Suppressor macrophage treated with lipopolysaccharide for 4 hours (primary cell): ENCODE measurements around the gene TIMM13.

ENCODE experiments used
- DNase-seq: peaks from one replicate; pipeline ENCODE4 v3.0.0-alpha.2; 2020

Gene TIMM13

DNA sequence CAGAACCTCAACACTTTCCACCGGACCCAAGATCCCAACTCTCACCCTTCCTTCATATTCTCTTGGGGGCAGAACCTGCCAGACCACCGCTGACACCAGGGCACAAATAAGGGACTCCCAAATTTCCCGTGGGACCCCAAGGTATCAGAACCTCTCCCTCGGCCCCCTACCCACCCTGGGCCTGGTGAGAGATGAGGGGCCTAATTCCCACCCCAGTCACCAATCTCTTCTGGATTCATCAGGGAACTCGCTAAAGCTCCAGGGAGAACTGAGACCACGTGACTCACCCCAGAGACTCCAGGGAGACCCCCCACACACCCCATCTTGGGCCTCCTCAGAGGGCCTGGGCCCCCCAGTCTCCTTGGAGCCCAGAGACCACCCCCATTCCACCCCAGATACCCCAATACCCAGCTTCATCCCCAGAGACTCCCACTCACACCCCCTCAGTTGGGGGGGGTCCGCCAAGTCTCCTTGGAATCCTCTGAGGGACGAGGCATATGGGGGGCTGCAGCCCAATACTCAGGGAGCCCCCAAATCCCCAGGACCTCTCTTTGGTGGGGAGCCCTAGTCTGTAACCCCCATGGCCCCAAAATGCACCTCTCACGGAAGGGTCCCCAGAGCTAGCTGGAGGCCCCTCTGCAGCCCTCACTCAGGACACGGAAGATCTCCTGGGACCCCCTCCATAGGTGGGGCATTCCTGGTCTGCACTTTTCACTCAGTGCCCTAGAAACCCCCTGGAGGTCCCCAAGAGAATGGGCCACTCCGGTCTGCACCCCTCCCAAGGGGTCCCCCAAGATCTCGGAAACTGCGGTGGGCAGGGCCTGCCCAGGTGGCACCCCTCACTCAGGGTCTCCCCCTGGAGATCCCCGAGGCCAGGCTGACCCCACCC, 27.8 kb upstream of the TIMM13 start:
- no peak for DNase-seq

DNA sequence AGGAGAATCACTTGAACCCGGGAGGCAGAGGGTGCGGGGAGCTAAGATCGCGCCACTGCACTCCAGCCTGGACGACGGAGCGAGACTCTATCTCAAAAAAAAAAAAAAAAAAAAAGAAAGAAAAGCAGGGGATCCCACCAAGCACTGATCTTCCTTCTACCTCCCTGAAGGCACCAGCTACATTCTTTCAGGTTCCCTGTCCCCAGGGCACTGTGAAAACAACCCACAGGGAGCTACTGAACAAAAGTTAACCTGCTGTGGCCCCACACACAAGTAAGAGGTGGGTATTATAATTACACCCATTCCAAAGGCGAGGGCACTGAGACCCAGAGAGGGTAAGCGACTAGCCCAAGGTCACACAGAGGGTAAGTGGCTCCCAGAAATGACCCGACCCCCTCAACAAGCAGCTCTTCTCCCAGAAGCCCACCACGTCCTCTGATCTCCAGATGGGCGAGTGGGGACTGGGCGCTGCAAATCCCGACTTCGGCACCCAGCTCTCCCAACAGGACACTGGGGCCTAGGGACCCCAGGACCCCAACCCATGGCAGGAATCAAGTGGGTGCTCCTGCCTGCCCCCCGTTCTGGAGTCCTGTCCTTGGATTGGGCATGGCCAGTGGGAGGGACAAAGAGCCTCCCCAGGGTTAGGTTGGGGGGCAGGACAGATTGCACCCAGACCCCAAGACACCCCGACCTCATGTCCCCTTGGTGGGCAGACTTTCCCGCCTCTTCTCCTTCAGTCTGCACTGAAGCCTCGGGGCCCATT, 27.0 kb upstream of the TIMM13 start:
- no peak for DNase-seq

DNA sequence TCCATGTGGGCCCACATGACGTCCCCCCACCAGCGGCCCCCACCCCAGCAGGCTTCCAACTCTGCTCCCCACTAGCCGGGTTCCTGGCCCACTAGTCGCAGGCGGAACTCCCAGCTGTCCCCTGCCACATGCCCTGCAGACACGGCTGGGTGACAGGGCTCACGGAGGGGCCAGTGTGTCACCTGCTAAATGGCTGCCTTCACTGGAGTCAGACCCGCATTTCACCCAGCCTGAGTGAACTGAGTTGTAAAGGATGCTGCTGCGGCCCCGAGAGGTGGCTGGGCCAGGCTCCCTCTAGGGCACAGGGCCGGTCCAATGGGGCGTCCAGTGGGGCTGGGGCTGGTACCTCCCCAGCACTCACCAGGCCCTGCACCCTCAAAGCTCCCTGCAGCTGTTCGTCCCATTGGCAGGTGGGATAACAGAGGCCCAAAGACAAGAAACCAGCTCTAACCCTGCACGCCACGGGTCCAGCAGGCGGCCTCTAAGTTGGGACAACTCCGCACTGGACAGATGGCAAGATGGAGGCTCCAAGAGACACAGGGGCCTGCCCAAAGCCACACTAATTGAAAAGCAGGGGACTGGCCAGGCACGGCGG, 26.1 kb upstream of the TIMM13 start:
- DNase-seq: no peak

DNA sequence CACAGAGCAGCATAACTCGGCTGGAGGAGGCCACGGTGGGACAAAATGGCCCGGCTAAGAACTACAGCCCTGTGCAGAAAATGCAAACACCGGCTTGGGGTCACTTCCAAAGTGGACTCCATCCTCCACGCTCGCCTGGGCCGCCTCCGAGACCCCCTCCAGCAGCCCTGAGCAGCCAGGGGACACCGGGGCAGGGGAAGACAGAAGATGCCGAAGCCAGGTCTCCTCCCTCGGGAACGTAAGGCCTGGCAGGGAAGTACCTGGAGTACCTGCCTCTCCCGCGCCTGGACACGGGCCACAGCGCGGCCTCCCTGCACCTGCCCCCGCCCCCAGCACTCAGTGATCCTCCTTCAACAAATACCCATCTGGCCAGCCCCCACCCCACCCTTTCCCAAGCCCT, 24.4 kb upstream of the TIMM13 start:
- no peak for DNase-seq

DNA sequence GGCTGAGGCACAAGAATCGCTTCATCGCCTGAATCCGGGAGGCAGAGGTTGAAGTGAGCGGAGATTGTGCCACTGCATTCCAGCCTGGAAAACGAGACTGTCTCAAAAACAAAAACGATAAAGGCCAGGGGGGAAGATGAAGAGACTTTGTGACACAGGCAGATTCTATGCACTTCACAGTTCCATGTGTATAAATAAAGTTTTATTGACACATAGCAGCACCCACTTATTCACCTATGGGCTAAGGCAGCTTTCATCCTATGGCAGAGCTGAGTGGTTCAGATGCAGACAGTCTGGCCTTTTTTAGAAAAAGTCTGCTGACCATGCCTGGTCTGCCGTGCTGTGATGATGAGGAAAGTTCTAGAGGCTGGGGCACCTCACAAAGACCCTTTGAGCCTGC, 23.8 kb upstream of the TIMM13 start:
- DNase-seq: no peak

DNA sequence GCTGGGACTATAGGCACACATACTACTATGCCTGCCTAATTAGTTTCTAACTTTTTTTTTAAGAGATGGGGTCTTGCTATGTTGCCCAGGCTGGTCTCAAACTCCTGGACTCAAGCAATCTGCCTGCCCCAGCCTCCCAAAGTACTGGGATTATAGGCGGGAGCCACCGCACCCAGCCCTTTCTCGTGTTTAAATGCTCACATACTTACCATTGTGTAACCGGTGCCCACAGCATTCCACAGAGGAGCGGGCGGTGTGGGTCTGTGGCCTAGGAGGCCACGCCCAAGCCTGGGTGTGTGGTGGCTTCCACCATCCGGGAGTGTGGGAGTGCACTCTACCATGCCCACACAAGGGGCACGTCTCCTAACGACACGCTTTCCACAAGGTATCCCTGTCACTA, 21.6 kb upstream of the TIMM13 start:
- DNase-seq: no peak

DNA sequence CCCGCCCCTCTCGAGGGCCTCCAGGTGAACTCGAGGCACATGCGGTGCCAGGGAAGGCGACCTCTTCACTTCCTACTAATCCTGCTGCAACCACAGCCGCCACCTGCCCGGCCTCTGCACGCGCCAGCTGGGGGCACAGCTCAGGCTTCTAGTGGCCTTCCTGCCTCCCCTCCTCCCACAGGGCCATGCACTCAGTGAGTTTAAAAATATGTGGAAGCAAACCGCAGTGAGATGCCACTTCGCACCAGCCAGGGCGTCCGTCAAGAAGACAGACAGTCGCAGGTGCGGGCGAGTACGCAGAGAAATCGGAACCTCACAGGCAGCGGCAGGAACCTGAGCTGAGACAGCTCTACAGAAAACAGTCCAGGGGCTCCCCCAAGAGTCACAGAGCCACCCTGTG, 19.0 kb upstream of the TIMM13 start:
- DNase-seq: no peak

DNA sequence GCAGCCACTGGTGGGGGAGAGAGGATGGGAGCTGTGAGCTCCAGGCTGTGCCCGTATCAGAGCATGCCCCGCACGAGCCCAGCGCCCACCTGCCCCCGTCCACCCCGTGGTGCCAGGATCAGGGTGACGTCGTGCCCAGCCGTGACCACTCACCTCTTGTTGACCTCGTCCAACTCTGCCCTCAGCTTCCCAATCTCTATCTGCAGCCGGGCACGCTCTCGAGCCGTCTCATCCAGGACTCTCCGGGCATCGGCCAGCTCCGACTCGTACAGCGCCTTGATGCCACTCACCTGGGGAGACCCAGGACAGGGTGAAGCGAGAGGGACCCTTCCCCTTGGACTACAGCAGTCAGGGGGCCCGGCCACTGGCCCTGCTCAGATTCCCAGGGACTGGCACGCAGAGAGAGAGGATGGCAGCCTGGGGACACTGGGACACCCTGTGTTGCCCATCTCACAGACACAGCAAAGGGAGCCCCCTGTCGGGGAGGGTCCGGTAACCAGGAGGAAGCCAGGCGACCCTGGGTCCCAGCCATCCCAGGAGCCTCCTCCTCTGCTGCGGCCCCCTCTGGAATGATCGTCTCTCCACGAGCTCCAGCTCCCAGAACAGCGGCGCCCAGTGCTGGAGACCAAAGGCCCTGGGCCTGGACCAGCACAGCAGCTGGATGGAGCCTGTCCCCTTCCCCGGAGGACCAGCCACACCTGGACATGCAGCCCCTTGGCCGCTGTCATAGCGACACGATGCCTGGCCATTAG, 17.0 kb upstream of the TIMM13 start:
- DNase-seq: no peak

DNA sequence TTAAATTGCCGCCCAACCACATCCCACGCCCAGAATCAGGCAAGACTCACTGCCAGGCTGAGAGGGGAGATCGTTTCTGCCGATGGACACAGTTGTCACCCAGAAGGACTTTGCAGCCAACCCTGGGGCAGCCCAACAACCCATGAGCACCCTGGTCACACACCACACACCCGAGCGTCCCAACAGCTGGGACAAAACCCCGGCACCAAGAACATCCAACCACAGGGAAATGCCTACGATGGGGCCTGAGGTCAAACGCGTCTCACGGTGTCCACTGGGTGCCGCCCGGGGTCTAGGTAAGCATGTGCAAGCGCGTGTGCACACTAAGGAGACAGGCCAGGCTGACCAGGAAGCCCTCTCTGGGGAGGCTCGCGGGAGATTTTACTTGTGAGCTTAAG, 16.4 kb upstream of the TIMM13 start:
- DNase-seq: no peak

DNA sequence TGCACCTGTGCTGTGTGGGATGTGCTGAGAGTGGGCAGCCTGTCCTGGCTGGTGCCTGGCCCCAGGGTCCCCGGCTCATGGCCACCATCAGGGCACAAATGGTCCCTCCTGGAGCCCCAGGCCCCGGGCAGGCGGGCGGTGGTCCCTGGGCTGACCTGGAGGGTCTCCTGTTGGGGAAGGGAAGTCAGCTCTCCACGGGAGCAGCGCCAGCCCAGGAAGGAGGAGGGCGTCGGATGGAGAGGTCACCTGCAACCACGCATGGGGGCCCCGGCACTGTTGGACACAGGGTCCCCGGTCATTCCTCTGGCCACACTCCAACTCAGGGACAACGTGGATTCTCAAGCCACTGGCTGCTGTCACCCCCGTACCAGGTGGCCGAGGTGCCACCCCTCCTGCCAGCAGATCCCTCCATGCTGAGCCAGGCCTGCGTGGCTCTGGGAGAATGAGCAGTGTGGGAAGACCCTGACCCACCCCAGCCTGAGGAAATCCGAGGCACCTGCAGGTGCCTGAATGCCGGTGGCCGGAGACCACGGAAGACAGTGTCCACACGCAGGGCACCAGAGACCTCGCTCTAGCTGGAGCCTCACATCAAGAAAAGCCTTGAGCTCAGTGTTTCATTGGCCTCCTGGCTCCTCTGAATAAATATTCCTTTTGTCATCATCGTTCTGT, 15.9 kb upstream of the TIMM13 start:
- no peak for DNase-seq

DNA sequence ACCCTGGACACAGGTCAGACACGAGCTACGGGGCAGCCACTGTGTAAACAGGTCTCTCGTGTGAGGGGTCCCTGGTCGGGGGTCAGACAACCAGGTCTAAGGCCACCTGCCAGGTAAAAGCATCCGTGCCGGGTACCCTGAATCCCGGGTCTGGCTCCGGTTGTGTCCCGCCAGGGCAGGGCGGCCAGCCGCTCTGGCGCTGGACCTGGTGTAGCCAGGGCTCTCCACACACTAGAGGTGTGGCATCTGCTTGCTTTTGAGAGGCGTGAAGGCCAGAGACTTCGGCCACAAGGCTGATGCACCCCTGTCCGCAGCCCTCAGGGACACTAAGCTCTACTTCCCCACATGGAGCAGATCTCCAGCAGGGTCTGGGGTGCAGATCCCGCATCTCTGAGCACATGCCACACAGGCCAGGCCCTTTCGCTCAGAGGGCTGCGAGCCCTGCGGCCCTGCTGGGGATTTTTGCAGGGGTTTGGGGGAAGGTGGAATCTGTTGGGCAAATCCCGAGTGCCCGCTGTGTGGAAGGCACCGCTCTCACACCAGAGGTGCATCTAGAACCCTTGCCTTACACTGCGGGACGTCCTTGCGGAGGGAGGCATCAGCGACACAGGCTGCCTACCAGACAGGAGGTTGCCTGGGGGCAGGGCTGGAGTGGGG, 13.8 kb upstream of the TIMM13 start:
- DNase-seq: no peak

DNA sequence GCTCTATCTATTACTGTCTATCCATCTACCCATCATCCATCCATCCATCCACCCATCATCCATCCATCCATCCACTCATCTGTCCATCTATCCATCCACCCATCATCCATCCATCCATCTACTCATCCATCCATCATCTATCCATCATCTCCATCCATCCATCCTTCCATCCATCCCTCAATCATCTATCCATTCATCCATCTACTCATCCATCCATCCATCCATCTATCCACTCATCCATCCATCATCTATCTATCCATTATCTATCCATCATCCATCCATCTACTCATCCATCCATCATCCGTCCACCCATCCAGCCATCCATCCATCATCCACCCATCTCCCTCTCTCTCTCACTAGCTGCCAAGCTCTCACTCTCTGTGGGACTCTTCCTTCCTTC, 13.1 kb upstream of the TIMM13 start:
- DNase-seq: no peak

DNA sequence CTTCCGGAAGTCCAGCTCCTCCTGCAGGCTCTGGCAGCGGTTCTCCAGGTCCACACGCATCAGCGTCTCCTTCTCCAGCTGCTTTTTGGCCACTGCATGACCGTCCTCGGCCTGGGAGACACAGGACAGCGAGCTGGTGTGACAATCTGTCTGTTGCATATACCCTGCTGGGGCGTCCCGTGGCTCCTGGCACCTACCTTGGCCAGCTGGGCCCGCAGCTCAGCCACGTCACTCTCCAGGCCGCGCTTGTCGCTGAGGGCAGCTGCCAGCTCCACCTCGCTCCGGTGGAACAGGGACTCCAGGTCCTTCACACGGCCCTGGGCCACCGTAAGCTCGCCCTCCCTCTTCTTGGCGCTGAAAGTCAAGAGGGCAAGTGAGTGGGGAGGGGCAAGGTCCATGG, 10.8 kb upstream of the TIMM13 start:
- DNase-seq: no peak

DNA sequence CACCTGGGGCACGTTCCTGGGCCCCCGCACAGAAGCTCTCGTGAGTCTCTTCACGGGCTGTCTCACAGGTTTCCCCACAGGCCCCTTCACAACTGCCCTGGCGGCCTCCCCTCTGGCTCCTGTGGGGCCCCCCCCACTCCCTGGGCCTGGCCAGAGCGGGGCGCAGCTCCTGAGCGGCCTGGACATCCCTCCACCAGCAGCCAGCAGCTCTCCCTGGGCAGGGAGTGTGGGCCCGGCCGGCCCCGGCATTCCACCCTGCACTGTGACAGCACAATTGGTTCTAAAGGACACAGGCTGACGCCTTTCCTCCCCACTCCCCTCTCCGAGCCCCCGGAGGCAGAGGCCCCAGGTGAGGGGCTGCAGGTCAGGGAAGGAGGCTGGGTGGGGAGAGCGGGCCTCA, 9.5 kb upstream of the TIMM13 start:
- DNase-seq: no peak

DNA sequence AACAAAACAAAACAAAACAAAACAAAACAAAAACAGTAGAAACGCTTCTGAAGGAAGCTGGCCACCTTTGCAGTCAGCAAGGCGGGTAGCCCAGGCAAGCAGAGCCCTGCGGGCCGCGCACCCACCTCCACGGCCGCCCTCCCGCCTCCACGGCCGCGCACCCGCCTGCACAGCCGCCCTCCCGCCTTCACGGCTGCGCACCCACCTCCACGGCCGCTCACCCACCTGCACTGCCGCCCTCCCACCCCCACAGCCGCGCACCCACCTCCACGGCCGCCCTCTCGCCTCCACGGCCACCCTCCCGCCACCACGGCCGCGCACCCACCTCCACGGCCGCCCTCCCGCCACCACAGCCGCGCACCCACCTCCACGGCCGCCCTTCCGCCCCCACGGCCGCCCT, 9.0 kb upstream of the TIMM13 start:
- no peak for DNase-seq

DNA sequence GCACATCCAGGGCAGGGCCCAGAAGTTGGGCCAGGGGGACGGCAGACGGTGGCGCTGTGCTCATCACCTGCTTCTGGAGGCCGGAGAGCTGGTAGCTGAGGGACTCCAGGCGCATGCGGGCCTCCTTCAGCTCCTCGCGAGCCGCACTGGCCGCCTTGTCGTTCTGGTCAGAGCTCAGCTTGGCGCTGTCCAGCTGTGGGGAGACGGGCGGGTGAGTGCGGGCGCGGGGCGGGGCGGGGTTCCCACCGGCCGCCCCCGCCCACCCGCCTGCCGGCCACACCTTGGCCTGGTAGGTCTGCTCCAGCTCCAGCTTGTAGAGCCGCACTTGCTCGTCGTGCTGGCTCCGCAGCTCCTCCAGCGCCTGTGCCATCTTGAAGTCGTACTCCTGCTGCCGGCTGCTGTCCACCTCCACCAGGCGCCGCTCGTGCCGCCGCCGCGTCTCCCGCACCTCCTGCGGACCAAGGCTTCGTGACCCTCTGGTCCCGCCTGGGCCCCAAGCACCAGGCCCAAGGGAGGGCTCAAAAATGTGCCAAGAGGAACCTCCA, 7.4 kb upstream of the TIMM13 start:
- DNase-seq: no peak

DNA sequence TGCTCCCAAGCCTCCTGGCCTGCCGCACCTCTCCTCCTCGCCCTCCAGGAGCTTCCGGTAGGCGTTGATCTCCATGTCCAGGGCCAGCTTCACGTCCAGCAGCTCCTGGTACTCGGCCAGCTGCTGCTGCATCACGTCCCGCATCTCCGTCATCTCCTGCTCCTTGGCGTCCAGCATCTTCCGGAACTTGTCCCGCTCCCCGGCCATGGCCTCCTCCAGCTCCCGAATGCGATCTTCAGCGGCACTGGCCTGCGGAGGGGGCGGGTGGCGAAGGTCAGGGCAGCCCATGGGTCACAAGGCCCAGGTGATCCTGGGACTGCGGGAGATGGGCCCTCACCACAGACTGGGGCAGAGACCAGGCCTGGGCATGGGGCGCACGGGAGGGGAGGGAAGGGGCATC, 6.9 kb upstream of the TIMM13 start:
- DNase-seq: no peak

DNA sequence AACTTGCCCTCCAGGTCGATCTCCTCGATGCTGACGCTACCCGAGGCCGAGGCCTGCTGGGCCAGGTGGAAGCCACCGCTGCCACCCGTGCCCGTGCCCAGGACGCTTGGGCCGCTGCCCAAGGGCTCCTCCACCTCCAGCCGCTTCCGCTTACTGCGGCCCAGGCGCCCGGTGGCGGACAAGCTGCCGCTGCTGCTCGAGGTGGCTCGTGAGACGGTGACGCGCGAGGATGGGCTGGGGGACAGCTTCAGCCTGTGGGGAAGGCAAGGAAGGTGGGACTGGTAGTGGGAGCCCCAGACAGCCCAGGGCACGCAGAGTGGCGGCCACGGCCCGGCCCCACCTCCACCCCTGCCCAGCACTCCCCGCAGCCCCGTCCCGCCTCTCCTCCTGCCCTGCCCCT, 6.5 kb upstream of the TIMM13 start:
- DNase-seq: no peak

DNA sequence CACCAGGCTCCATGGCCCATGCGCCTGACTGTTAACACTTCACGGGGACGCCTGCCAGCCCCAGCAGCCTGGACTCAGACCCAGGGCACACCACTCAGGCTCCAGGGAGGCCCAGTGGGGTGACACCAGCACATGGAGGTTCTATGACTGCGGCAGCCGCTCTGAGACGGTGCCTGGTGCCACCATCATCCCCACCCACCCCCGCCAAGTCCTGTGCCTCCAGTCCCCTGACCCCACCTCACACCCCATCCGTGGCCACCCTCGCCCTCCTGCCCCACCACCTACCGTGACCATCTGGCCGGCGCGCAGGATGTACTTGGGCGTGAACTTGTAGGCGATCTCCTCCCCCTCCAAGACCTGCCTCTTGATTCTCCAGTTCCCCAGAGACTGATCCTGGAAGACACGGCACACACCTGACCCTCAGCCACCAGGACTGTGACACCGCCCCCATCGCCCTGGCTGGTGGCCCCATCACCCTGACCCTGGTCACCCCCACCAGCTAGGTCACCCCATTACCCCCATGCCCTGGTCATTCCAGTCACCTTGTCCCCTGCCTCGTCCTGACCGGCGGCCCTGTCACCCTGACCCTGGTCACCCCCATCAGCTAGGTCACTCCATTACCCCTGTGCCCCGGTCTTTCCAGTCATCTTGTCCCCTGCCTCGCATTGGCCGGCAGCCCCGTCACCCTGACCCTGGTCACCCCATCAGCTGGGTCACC, 4.9 kb upstream of the TIMM13 start:
- DNase-seq: no peak

DNA sequence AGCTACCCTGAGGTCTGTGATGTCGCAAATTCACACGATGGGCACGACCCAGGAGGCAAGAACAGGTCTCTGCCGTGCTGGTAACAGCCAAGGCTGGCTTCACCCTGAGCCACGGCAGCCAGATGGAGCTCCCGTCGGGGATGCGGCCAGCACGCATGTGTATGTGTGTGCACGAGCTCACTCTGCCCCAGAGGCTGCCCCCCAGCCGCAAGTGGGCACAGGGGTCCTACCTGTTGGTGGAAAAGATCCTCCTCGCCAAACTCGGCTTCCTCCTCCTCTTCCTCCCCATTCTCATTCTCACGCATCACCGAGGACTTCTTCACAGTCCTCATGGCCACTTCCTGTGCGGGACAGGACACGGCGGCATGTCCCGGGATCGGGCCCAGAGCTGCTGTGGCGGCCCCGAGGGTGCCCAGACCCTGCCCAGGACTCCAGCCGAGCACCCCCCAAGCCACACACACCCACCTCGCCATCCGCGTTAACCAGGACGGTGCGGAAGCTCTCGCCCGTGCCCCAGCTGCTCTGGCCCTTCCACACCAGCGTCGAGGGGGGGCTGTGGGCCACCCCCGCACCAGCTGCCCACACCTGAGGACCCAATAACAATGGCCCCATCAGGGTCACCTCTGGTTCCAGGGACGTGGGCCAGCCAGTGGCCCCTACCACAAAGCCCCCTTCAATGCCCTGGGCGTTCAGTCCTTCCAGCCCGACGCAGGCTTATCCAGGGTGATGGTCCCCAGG, 4.1 kb upstream of the TIMM13 start:
- DNase-seq: no peak
